Nephron progenitor cell (in vitro differentiated cells): Measurements from ENCODE around the gene CCDC92B.

Source experiments
- DNase-seq: peaks from one replicate; pipeline ENCODE4 v3.0.0; 2021
- H3K27ac Mint-ChIP-seq: 2 replicates; pipeline ENCODE4 v1.8.0; 2021; ENCODE audit warnings: mild to moderate bottlenecking, moderate library complexity, mixed read lengths
- H3K27me3 Mint-ChIP-seq: 2 replicates; pipeline ENCODE4 v1.8.0; 2021; ENCODE audit warnings: mild to moderate bottlenecking, low read depth, mixed read lengths; ENCODE audit not compliant: poor library complexity
- H3K36me3 Mint-ChIP-seq: 2 replicates; pipeline ENCODE4 v1.8.0; 2021; ENCODE audit warnings: low read depth, mixed read lengths
- H3K4me1 Mint-ChIP-seq: 2 replicates; pipeline ENCODE4 v1.8.0; 2021; ENCODE audit warnings: mixed read lengths
- H3K4me3 Mint-ChIP-seq: 2 replicates; pipeline ENCODE4 v1.8.0; 2021; ENCODE audit warnings: mild to moderate bottlenecking, moderate library complexity, mixed read lengths
- H3K9me3 Mint-ChIP-seq: 2 replicates; pipeline ENCODE4 v1.8.0; 2021; ENCODE audit warnings: mild to moderate bottlenecking, moderate library complexity, mixed read lengths
- CTCF ChIP-seq: fragments of 200-600 bp; sonication (generic); IDR thresholded peaks from 2 replicates; pipeline ENCODE4 v1.5.0; 2021; ENCODE audit warnings: antibody characterized with exemption

The CCDC92B gene

GRCh38 chr17:2704890-2705248, 44.6 kb downstream of the CCDC92B start:
- H3K27ac Mint-ChIP-seq, result no peak overlapping the region
- no peak for TF ChIP-seq CTCF

GRCh38 chr17:2704031-2704889, 45.2 kb downstream of the CCDC92B start:
- Mint-ChIP-seq H3K27ac (no peak overlapping the region), H3K9me3 (no peaks in the 10 kb centered on the region)

More at GRCh38 chr17:2704890-2705248, 44.6 kb downstream of the CCDC92B start:
- no peaks in the 10 kb centered on the region for H3K9me3 Mint-ChIP-seq
- peaks cover 5% of the 10 kb centered on the region for H3K27me3 Mint-ChIP-seq
- peaks cover 35% of the 10 kb centered on the region for H3K4me1 Mint-ChIP-seq
- no peak overlapping the region for H3K4me3 Mint-ChIP-seq
- no peaks in the 10 kb centered on the region for H3K36me3 Mint-ChIP-seq
- DNase-seq, result no peak

GRCh38 chr17:2703606-2704005, 45.8 kb downstream of the CCDC92B start:
- Mint-ChIP-seq H3K4me1 (peaks cover 23% of the 10 kb centered on the region), H3K9me3 (no peaks in the 10 kb centered on the region), H3K27me3 (peaks cover 4% of the 10 kb centered on the region), H3K27ac (no peak overlapping the region), H3K36me3 (no peaks in the 10 kb centered on the region), H3K4me3 (no peak overlapping the region)
- no peak for TF ChIP-seq CTCF
- DNase-seq, result no peak

More at GRCh38 chr17:2704031-2704889, 45.2 kb downstream of the CCDC92B start:
- TF ChIP-seq CTCF, result no peak
- Mint-ChIP-seq H3K4me3 (no peak overlapping the region), H3K4me1 (peaks cover 29% of the 10 kb centered on the region), H3K27me3 (peaks cover 4% of the 10 kb centered on the region), H3K36me3 (no peaks in the 10 kb centered on the region)
- no peak for DNase-seq

- TF ChIP-seq CTCF, result no peak
- no peak overlapping the region for H3K4me3 Mint-ChIP-seq
- DNase-seq, result no peak
- H3K4me1 Mint-ChIP-seq, result peaks cover 20% of the 10 kb centered on the region
- peaks cover 3% of the 10 kb centered on the region for H3K36me3 Mint-ChIP-seq
- no peaks in the 10 kb centered on the region for H3K9me3 Mint-ChIP-seq
- no peak overlapping the region for H3K27ac Mint-ChIP-seq
- H3K27me3 Mint-ChIP-seq, result peaks cover 4% of the 10 kb centered on the region
Observed at GRCh38 chr17:2703181-2703580, 46.3 kb downstream of the CCDC92B start.

GRCh38 chr17:2701996-2702741, 47.3 kb downstream of the CCDC92B start:
- DNase-seq, result no peak
- no peak overlapping the region for H3K4me3 Mint-ChIP-seq
- peaks cover 18% of the 10 kb centered on the region for H3K4me1 Mint-ChIP-seq
- peaks cover 5% of the 10 kb centered on the region for H3K36me3 Mint-ChIP-seq
- H3K27me3 Mint-ChIP-seq, result peaks cover 4% of the 10 kb centered on the region
- H3K27ac Mint-ChIP-seq, result no peak overlapping the region
- no peaks in the 10 kb centered on the region for H3K9me3 Mint-ChIP-seq
- TF ChIP-seq CTCF, result no peak
